AG04450 (cell line): ENCODE measurements around the gene ZFHX3. TPM values are rescaled to one million over a fixed set of nuclear protein-coding genes. Genes with fewer than 3 reads are reported as not detected.

Experiments used
- CTCF ChIA-PET: fragments of 300-600, 350-600 bp; formaldehyde crosslinking; extraction: SDS; loops from one replicate; lab custom pipeline; 2022; ENCODE audit warnings: antibody characterized with exemption, inconsistent platforms; lab: Charles Lee
- POLR2A ChIA-PET: fragments of 350-600 bp; formaldehyde crosslinking; extraction: SDS; loops from one replicate; lab custom pipeline; 2021; ENCODE audit warnings: antibody characterized with exemption, inconsistent platforms; lab: Yijun Ruan, JAX
- DNase-seq: peaks from one replicate; pipeline ENCODE4 v3.0.0-alpha.2; 2011; ENCODE audit warnings: low read depth, low spot score
- H3K27ac ChIP-seq: one replicate; pipeline ENCODE4 v1.5.1; 2012; ENCODE audit warnings: low read depth, low read length, control low read depth
- H3K27me3 ChIP-seq: one replicate; pipeline ENCODE4 v1.6.0; 2012; ENCODE audit warnings: low read length; ENCODE audit not compliant: control insufficient read depth, insufficient read depth
- H3K4me3 ChIP-seq: 2 replicates; pipeline ENCODE4 v1.5.1; 2011; ENCODE audit warnings: mild to moderate bottlenecking, low read depth, low read length, control low read depth
- H3K9me3 ChIP-seq: 2 replicates; pipeline ENCODE4 v1.5.1; 2012; ENCODE audit warnings: low read length; ENCODE audit not compliant: control insufficient read depth, insufficient read depth
- polyA plus RNA-seq: library from polyadenylated mRNA; depleted of rRNA; stranded (reverse); fragments of >200 nt; gene quantifications from 2 replicates; pipeline ENCODE4 v1.2.3, GENCODE V29; 2011
- TF ChIP-seq, protein P1 (sequence below): IDR thresholded peaks from 2 replicates; pipeline ENCODE4 v1.5.1; 2011; ENCODE audit warnings: low read depth, low read length, control low read depth, inconsistent platforms

Gene ZFHX3
- polyA plus RNA-seq, 1 experiment = 3.3 TPM

DNA sequence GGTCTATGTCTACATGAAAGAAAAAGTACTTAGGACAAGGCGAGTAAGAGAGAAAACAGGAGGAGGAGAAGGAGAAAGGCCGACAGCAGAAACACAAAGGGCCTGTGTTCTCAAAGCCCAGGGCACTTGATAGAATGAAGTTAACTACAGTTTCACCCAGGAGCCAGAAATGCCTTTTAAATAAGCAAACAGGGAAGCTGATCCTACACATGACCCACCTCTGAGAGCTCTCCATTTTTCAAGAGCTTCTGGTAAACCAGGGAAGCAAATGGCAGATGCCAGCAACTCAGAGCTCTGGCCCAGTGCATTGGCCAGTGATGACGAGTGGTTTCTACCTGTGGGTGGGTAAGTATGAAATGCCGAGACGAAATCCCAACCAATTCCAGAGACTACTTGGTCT is 163.4 kb downstream of the ZFHX3 start:
- TF ChIP-seq, protein P1, sequence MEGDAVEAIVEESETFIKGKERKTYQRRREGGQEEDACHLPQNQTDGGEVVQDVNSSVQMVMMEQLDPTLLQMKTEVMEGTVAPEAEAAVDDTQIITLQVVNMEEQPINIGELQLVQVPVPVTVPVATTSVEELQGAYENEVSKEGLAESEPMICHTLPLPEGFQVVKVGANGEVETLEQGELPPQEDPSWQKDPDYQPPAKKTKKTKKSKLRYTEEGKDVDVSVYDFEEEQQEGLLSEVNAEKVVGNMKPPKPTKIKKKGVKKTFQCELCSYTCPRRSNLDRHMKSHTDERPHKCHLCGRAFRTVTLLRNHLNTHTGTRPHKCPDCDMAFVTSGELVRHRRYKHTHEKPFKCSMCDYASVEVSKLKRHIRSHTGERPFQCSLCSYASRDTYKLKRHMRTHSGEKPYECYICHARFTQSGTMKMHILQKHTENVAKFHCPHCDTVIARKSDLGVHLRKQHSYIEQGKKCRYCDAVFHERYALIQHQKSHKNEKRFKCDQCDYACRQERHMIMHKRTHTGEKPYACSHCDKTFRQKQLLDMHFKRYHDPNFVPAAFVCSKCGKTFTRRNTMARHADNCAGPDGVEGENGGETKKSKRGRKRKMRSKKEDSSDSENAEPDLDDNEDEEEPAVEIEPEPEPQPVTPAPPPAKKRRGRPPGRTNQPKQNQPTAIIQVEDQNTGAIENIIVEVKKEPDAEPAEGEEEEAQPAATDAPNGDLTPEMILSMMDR = no peak
- CTCF ChIA-PET = interaction anchor here (1.4 kb wide), 1 partner anchor 52 kb away, joined by 11 read pairs; no protein-coding TSS in a partner anchor
- POLR2A ChIA-PET = no interaction called here
- Histone ChIP-seq H3K4me3 (no peak overlapping the region), H3K27ac (no peak overlapping the region), H3K27me3 (no peaks in the 10 kb centered on the region), H3K9me3 (no peaks in the 10 kb centered on the region; the same call in 1 of the 2 replicates)
- no peak for DNase-seq

DNA sequence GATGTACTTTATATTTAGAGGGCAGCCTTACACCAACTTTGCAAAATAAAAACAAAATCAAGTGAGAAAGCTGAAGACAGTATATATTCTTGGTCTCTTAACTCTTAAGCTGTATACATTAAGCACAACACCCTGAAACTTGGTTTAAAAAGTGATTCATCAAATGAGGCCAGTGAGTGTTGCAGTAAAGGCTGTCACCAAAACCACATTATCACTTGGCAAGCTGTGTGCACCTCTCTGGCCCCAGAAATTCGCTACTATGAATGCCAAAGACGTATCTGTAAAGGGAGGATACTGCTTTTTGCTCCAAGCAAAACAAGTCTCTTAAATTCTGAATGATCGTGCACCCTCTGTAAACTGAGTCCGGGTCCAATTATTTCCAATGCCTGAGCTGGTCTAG is 163.9 kb downstream of the ZFHX3 start:
- Histone ChIP-seq H3K9me3 (no peaks in the 10 kb centered on the region), H3K27ac (no peak overlapping the region), H3K27me3 (no peaks in the 10 kb centered on the region), H3K4me3 (no peak overlapping the region)
- CTCF ChIA-PET = interaction anchor here (0.5 to 1.4 kb wide), 4 partner anchors 52 to 349 kb away, joined by 3 to 11 read pairs (median 4); no protein-coding TSS in a partner anchor
- POLR2A ChIA-PET = interaction anchor here (0.6 kb wide), 2 partner anchors 142 to 349 kb away, joined by 3 to 5 read pairs; no protein-coding TSS in a partner anchor
- DNase-seq = no peak
- TF ChIP-seq, protein P1 = no peak

DNA sequence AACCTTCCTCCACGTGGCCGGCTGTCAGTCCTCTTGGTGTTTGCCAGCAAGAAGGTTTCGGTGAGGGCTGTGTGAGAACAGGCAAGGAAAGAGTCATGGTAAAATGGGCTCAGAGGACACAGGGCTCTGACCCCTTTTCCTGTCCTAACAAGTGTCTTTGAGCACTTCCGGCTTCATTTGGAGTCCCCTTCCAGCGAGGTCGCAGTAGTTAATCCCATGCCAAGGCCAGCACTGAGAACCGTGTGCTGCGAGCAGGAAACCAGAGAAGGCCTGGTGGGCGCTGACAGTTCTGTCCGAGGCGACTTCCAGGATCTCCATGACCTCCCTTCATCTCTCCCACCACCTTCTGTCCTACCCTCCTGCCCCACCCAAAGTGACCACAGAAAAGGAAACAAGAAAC is 168.1 kb downstream of the ZFHX3 start:
- no peak for DNase-seq
- Histone ChIP-seq H3K9me3 (no peaks in the 10 kb centered on the region; the same call in 1 of the 2 replicates), H3K4me3 (no peak overlapping the region), H3K27ac (no peak overlapping the region), H3K27me3 (no peaks in the 10 kb centered on the region)
- TF ChIP-seq, protein P1 = no peak
- ChIA-PET CTCF (interaction anchor here (0.7 to 3.6 kb wide), 2 partner anchors 47 to 51 kb away, joined by 3 to 22 read pairs; no protein-coding TSS in a partner anchor), POLR2A (no interaction called here)

DNA sequence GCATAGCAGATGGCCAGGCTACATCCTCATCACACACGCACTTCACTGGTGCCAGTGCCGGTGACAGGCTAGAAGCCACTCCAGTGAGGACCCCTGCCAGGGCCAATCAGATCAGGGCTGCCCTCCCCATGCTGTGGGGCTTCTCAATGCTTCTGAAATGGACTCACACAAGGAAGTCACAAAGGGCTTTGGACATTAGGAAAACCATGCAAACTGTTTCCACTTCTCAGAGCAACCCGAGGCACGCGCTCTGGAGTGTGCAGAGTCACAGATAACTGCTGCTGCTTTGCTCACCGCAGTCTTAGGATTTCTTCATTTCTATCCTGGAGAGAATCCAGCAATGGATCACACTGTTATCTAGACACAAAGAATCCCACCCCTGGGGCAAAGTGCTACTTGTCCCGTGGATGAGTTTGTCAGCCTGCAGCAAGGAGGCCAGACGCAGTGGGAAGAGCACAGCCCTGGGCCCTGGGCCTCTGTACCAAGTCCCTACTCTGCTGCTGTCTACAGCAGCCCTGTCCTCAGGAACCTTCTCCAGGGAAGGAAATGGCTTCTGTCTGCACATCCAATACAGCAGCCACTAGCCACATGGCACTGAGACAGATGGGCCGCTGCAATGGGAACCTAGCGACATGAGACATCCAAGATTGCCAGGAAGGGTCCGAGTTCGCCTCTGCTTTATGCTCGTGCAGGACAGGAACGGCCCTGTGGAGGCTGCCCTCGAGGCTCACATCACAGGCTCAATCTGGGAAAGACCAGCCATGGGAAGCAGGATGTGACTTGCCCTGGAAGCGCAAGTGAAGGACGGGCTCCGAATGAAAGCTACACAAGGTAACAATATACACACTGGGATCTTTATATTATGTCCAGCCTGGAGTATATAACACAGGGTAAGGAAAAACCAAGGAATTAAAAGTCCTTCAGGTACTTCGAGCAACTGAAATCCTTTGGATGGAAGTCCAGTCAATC is 169.3 kb downstream of the ZFHX3 start:
- TF ChIP-seq, protein P1 = no peak
- ChIA-PET POLR2A (no interaction called here), CTCF (interaction anchor here (0.6 to 3.6 kb wide), 2 partner anchors 46 to 298 kb away, joined by 7 to 22 read pairs; no protein-coding TSS in a partner anchor)
- DNase-seq = no peak
- peak overlapping the region; percentile 80 for H3K27ac ChIP-seq
- no peaks in the 10 kb centered on the region; the same call in 1 of the 2 replicates for H3K9me3 ChIP-seq
- H3K4me3 ChIP-seq = no peak overlapping the region
- H3K27me3 ChIP-seq = no peaks in the 10 kb centered on the region
